ENCODE measurements around the gene TPRG1L.

Gene TPRG1L

GRCh38 chr1:3663999-3664699 lies 39.3 kb downstream of the TPRG1L start (continued):
- TF ChIP-seq KLF1 (tag by site-specific recombination; IDR thresholded peaks at IDR 0.05): peak; percentile 56
- no peak for TF ChIP-seq ZNF426 (tag by site-specific recombination; IDR thresholded peaks at IDR 0.05)
- TF ChIP-seq ZNF174 (tag by site-specific recombination; IDR thresholded peaks at IDR 0.05): no peak
- no peak for TF ChIP-seq PRDM1 (tag by site-specific recombination; IDR thresholded peaks at IDR 0.05)
- TF ChIP-seq GLIS2 (tag by site-specific recombination; IDR thresholded peaks at IDR 0.05): 0 out of 2 replicates have a peak, but pooled peaks have one; percentile 22
- no peak for TF ChIP-seq ZNF18 (tag by site-specific recombination; IDR thresholded peaks at IDR 0.05)
- no peak for TF ChIP-seq REPIN1 (tag by site-specific recombination; IDR thresholded peaks at IDR 0.05; ENCODE audit: low read depth)

GRCh38 chr1:3664700-3665375 lies 40.0 kb downstream of the TPRG1L start:
- Histone ChIP-seq H3K4me1 (ENCODE audit: control insufficient read depth, insufficient read depth, low read length) (peaks cover 3% of the 10 kb centered on the region), H3K9me3 (ENCODE audit: control insufficient read depth, insufficient read depth, low read depth, low read length) (no peaks in the 10 kb centered on the region), H3K4me3 (ENCODE audit: low read depth, low read length) (no peak overlapping the region), H3K36me3 (ENCODE audit: control insufficient read depth in 2 of 2, insufficient read depth in 1 of 2, low read length in 2 of 2) (no peaks in the 10 kb centered on the region), H3K27ac (ENCODE audit: extremely low read depth, low read depth, low read length) (no peak overlapping the region)
- CTCF ChIA-PET: interaction anchor here (0.7 kb wide), 1 partner anchor 183 kb away, joined by 3 read pairs; no protein-coding TSS in a partner anchor
- TF ChIP-seq ZXDB (tag by site-specific recombination; IDR thresholded peaks at IDR 0.05) (no peak), ZNF660 (tag by site-specific recombination; IDR thresholded peaks at IDR 0.05) (no peak), MEIS1 (CRISPR knock-in tag; IDR thresholded peaks at IDR 0.05; ENCODE audit: borderline replicate concordance) (no peak), ZNF529 (tag by site-specific recombination; IDR thresholded peaks at IDR 0.05; ENCODE audit: insufficient replicate concordance) (no peak)
- POLR2A ChIA-PET: no interaction called here

- Histone ChIP-seq H3K27ac (ENCODE audit: extremely low read depth, low read depth, low read length) (no peak overlapping the region), H3K9me3 (ENCODE audit: control insufficient read depth, insufficient read depth, low read depth, low read length) (no peaks in the 10 kb centered on the region), H3K36me3 (ENCODE audit: control insufficient read depth in 2 of 2, insufficient read depth in 1 of 2, low read length in 2 of 2) (no peaks in the 10 kb centered on the region), H3K4me1 (ENCODE audit: control insufficient read depth, insufficient read depth, low read length) (peaks cover 2% of the 10 kb centered on the region; the same call in 1 of the 2 replicates), H3K4me3 (ENCODE audit: low read depth, low read length) (no peak overlapping the region)
- ChIA-PET CTCF (interaction anchor here (1.2 kb wide), 1 partner anchor 56 kb away, joined by 3 read pairs; no protein-coding TSS in a partner anchor), POLR2A (interaction anchor here (0.9 kb wide), 1 partner anchor 15 kb away, joined by 3 read pairs; no protein-coding TSS in a partner anchor)
- TF ChIP-seq ZNF2 (tag by site-specific recombination; IDR thresholded peaks at IDR 0.05) (no peak), ZSCAN4 (tag by site-specific recombination; IDR thresholded peaks at IDR 0.05) (0 out of 2 replicates have a peak, but pooled peaks have one; percentile 52)
Observed at GRCh38 chr1:3668148-3668547, 43.3 kb downstream of the TPRG1L start.

- H3K36me3 ChIP-seq (ENCODE audit: control insufficient read depth in 2 of 2, insufficient read depth in 1 of 2, low read length in 2 of 2): no peaks in the 10 kb centered on the region
- peaks cover 2% of the 10 kb centered on the region; the same call in 1 of the 2 replicates for H3K4me1 ChIP-seq (ENCODE audit: control insufficient read depth, insufficient read depth, low read length)
- H3K27ac ChIP-seq (ENCODE audit: extremely low read depth, low read depth, low read length): no peak overlapping the region
- no peaks in the 10 kb centered on the region for H3K9me3 ChIP-seq (ENCODE audit: control insufficient read depth, insufficient read depth, low read depth, low read length)
- no peak overlapping the region for H3K4me3 ChIP-seq (ENCODE audit: low read depth, low read length)
- POLR2A ChIA-PET: interaction anchor here (0.9 kb wide), 1 partner anchor 16 kb away, joined by 3 read pairs; no protein-coding TSS in a partner anchor
- CTCF ChIA-PET: no interaction called here
- TF ChIP-seq KLF17 (tag by site-specific recombination; IDR thresholded peaks at IDR 0.05) (peak; percentile 77), ZBTB48 (tag by site-specific recombination; IDR thresholded peaks at IDR 0.05) (no peak), ZIC2 (tag by site-specific recombination; IDR thresholded peaks at IDR 0.05) (peak; percentile 82), ZBTB6 (tag by site-specific recombination; IDR thresholded peaks at IDR 0.05) (peak; percentile 96), GLIS1 (tag by site-specific recombination; IDR thresholded peaks at IDR 0.05) (peak; percentile 69), ZBTB8A (tag by site-specific recombination; IDR thresholded peaks at IDR 0.05) (peak; percentile 47; the same call in 1 of the 2 replicates), ZNF513 (tag by site-specific recombination; IDR thresholded peaks at IDR 0.05) (no peak)
Observed at GRCh38 chr1:3668585-3669300, 43.9 kb downstream of the TPRG1L start.
